Stimulated activated naive CD4-positive, alpha-beta T cell (primary cell): ENCODE data around the gene ZMAT3.
"Not testable (repeated sequence)": the region's sequence is repeated elsewhere in the genome, so short reads cannot be mapped to it uniquely, and the experiment has no call there.

Experiments
- DNase-seq, 6 experiments: peaks; one replicate each; lab custom pipeline; 2025; lab: John Stamatoyannopoulos, UW

Gene ZMAT3

DNA sequence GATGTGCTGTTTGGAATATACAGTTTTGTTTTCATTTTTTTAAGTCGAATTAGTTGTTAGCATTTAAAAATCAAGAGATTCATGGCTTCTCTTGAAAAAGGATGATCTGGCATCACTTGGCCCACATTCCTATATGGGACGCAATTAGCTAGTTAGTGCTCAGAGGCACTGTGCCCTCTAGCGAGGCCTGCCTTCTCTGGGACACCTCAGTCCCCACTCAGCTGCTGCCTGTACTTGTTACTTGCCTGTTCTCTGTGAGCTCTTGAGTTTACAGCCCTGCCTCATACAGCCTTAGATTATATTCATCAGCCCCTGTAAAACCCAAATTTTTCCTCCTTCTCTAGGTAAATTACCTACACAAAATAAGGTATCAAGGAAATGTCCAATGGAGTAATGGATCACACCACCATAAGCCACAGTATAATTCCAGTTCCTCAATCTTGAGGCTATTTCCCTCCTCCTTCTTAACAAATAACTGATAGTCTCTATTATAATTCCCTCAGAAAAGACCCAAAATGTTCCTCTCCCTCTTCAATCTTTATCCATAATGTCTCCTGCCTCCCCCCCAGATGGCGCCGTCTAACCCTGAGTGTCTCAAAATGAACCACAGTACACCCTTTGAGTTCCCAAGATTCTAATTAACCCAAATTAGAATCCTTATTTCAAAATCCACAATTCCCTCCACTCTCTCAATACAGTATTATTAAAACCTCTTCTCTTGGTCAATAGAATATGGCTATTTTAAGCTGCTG is 2.7 kb downstream of the ZMAT3 start:
- DNase-seq, result peak in 3 of 6 experiments; percentile 5 to 14 (median 7)

DNA sequence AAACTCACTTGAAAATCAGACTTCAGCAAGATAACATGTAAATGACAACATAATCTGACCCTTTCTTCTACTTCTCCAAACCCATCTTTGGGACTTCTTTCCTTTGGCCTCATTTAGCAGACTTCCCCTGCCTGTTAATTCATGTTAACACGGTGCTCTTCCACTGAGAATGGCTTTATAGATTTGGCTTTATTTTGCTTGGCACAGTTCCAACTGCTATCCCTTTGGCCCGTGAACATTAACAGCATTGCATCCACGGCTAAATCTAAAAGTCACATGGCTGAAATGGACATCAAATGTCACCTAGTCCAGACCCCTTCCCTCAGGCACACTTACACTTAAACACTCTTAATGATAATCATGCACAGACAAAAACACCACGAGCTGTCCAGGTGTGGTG is 3.8 kb downstream of the ZMAT3 start:
- DNase-seq, result no peak

DNA sequence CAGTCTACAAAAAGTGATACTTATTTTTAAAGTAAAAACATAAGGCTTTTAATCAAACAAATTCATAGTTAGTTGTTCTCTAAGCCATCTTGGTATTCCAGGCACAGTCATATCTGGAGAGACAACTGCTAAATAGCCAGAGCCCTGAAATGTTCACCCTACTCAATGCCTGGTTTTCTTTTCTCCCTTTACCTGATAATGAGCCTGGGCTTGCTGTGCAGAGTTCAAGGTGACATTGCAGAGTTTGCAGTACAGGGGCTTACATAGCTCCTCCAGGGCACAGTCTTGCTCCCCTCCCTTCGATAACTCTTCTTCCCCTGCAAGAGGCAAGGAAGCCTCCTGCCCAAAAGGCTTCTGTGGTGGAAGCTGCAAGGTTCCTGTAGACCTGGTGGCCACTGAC is 4.3 kb downstream of the ZMAT3 start:
- DNase-seq, result no peak

DNA sequence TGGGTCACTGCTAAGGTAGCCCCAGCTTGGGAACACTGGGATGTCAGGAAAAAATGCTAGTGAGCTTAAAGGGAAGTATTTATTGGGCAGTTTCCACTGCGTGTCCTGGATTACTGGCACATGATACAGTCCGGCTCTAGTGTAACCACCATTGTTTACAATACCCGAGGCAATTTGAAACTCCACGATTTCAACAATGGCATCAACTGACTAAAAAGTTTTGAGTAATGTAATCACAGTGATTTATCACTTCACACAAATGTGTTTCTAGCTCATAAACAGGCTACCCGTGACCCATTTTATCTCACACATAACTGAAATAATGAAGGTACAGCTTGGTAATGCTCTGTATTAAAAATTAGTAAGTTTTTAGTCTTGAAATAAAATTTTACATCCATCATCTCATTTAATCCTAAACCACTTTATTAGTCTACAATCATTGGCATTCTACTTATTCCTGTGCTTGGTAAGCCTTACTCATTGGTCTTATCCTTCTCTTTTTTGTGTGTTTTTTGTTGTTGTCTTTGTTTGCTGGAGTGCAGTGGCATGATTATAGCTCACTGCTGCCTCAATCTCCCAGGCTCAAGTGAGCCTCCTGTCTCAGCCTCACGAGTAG is 7.6 kb downstream of the ZMAT3 start:
- DNase-seq, result no peak

DNA sequence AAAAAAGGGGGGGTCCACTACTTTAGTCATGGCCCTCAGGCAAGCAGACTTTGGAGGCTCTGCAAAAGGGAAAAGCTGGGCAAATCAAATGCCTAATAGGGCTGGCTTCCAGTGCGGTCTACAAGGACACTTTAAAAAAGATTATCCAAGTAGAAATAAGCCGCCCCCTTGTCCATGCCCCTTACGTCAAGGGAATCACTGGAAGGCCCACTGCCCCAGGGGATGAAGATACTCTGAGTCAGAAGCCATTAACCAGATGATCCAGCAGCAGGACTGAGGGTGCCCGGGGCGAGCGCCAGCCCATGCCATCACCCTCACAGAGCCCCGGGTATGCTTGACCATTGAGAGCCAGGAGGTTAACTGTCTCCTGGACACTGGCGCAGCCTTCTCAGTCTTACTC is 15.3 kb downstream of the ZMAT3 start:
- DNase-seq, result no peak

DNA sequence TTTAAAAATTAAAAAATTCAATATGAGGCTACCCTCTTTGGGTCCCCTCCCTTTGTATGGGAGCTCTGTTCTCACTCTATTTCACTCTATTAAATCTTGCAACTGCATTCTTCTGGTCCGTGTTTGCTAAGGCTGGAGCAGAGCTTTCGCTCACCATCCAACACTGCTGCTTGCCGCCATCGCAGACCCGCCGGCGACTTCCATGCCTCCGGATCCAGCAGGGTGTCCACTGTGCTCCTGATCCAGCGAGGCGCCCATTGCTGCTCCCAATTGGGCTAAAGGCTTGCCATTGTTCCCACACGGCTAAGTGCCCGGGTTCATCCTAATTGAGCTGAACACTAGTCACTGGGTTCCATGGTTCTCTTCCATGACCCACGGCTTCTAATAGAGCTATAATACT is 17.0 kb downstream of the ZMAT3 start:
- DNase-seq, result not testable (repeated sequence)

DNA sequence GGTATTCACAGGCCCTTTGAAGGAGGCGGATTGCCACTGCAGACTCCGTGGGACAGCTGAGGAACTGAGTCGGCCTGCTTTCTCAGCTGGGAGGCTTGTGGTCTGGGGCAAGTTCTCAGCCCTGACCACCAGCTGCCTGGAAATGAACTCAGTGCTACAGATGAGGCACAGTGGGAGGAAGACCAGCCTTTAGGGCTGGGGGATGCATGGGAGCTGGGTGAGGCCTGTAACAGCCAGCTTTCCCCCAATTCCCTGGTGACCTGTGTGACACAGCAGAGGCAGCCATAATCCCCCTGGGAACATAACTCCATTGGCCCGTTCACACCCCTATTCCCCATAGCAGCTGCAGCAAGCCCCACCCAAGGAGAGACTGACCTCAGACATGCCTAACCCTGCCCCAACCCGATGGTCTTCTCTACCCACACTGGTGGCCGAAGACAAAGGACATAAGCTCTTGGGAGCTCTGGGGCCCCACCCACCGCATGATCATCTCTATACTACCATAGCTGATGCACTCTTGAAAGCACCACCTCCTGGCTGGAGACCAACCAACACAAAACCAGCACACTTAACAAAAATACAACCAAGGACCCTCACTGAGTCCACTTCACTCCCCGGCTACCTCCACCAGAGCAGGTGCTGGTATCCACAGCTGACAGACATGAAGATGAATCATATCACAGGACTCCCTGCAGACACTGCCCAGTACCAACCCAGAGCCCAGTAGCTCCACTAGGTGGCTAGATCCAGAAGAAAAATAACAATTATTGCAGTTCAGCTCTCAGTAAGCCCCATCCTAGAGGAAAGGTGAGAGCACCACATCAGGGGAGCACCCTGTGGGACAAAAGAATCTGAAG is 24.9 kb downstream of the ZMAT3 start:
- no peak for DNase-seq

DNA sequence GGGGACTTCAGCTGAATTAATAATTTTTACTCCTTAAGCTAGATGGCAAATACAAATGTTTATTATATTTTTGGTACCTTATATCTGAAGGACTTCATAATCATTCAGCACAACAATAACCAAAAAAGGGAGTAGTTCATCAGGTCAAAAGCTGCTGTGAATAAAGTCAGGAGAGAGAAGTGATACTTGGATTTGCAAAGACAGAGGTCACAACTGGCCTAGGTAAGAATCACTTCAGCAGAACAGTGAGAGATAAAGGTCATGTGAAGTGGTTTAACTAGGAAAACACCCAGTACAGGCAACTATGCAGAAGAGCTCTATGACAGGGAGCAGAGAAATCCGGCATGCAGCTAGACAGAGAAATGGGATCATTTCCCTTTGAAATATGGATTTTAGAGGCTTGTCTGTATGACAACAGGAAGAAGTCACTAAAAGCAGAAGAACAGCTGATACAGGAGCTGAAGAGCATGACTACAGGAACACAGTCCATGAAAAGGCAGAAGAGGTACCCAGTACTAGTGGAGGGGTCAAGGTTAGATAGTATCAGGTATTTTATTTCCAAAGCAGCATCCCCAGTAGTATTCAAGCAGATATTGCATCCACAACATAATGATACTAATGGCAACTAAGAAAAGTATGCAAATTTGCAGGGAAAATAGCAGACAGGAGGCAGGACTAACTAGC is 25.7 kb downstream of the ZMAT3 start:
- DNase-seq, result no peak

DNA sequence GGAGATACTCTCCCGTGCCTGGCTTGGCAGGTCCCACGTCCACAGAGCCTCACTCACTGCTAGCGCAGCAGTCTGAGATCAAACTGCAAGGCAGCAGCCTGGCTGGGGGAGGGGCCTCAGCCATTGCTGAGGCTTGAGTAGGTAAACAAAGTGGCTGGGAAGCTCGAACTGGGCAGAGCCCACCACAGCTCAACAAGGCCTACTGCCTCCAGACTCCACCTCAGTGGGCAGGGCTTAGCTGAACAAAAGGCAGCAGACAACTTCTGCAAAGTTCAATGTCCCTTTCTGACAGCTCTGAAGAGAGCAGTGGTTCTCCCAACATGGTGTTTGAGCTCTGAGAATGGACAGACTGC is 32.7 kb downstream of the ZMAT3 start:
- DNase-seq, result peak in 3 of 6 experiments; percentile 19 to 43 (median 24)

DNA sequence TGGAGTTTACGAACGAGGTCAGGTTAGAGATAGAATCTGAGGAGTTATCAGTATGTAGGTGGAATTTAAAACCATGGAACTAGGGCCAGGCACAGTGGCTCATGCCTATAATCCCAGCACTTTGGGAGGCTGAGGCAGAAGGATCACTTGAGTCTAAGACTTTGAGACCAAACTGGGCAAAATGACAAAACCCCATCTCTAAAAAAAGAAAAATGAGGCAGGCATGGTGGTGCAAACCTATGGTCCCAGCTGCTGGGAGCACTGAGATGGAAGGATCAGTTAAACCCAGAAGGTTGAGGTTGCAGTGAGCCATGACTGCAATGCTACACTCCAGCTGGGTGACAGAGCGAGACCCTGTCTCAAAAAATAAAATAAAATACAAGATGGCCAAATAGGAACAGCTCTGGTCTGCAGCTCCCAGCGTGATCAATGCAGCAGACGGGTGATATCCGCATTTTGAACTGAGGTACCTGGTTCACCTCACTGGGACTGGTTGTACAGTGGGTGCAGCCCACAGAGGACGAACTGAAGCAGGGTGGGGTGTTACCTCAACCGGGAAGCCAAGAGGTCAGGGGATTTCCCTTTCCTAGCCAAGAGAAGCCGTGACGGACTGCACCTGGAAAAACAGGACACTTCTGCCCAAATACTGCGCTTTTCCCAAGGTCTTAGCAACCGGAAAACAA is 33.3 kb downstream of the ZMAT3 start:
- peak in 1 of 6 experiments; percentile 43 for DNase-seq

DNA sequence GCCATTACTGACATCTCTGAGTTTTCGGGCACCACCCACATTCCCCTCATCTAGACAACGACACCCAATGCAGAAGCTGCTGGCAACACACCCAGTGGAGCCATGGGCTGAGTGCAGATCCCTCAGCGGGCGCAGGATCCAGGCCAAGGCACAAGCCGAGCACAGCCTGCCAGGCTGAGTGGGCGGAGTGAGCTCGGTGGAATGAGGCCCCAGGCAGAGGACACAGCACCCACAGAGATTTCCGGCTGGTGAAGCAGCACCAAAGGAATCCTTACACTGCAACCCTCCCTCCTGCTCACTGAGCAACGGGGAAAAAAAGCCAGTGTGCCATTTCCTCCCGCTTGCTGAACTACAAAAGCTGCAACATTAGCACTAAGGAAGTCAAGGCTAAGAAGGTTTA is 34.3 kb downstream of the ZMAT3 start:
- peak; percentile 25 to 77 (median 56) for DNase-seq

DNA sequence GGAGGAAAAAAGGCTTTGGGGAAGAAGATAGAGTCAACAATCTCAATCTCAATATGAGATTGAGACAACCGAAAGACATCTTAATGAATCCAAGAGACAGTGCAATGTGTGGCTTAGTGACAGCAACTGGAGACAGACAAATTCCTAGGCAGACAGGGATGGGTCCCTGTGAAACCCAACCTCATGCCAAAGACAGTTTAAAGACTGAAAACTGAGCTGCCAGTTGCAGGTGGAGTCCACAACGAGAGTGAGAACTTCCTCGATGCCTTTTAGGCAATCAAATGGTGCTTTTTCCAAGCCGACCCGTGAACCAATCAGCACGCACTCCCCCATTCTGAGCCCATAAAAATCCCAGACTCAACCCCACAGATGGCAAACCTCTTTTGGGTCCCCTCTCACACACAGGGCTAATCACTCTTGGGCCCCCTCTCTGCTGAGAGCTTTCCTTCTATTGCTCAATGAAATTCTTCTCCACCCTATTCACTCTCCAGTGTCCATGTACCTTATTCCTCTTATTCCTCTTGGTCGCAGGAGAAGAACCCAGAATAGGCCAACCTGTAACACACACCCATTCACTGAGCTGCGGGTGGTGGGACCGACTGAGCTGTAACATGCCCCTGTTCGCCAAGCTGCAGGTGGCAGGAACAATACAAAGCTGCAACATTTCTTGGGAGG is 34.8 kb downstream of the ZMAT3 start:
- DNase-seq, result no peak

DNA sequence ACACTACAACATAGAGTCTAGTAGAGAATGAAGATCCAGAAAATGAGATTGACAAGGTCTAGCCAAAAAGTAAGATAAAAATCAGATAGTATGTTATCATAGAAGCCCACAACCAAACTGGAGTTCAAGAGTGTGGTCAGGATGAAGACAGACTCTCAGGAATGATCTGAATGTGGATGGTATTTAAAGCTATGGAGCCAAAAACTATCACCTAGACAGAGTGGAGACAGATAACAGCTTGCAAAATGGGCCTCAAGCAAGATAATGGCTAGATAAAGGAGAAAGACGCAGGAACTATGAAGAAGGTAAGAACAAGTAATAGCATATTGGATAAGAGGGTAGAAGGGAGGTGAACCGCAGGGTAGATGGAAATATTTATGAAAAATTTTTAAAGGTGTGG is 35.4 kb downstream of the ZMAT3 start:
- DNase-seq, result no peak

DNA sequence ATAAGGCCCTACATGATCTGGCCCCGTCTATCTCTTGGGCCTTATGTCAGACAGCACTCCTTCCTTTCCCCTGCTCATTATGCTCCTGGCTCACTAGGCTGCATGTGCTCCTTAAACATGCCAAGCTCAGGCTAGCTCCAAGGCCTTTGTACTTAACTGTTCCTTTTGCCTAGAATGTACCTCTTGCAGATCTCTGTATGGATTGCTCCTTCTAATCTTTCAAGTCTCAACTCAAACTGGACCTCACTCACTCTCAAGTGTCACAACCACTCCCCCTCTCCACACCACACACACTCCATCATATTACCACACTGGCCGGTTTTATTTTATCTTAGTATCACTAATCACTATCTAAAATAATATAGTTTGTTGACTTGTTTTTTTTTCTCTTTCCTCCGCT is 36.4 kb downstream of the ZMAT3 start:
- DNase-seq, result no peak

DNA sequence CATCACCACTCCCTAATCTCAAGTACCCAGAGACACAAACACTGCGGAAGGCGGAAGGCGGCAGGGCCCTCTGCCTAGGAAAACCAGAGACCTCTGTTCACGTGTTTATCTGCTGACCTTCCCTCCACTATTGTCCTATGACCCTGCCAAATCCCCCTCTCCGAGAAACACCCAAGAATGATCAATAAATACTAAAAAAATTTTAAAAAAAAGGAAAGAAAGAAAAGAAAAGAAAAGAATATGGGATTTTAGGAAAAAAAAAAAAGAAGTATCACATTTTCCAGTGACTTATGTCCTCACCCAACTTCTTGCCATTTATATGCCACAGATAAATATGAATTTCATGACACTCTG is 38.3 kb downstream of the ZMAT3 start:
- not testable (repeated sequence) for DNase-seq

DNA sequence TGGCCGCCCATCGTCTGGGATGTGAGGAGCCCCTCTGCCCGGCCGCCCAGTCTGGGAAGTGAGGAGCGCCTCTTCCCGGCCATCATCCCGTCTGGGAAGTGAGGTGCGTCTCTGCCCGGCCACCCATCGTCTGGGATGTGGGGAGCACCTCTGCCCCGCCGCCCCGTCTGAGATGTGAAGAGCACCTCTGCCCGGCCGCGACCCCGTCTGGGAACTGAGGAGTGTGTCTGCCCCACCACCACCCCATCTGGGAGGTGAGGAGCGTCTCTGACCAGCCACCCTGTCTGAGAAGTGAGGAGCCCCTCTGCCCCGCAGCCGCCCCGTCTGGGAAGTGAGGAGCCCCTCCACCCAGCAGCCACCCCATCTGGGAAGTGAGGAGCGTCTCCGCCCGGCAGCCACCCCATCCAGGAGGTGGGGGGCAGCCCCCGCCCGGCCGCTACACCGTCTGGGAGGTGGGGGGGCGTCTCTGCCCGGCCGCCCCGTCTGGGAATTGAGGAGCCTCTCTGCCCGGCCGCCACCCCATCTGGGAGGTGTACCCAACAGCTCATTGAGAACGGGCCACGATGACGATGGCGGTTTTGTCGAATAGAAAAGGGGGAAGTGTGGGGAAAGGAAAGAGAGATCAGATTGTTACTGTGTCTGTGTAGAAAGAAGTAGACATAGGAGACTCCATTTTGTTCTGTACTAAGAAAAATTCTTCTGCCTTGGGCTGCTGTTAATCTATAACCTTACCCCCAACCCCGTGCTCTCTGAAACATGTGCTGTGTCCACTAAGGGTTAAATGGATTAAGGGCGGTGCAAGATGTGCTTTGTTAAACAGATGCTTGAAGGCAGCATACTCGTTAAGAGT is 38.9 kb downstream of the ZMAT3 start:
- DNase-seq, result not testable (repeated sequence)

DNA sequence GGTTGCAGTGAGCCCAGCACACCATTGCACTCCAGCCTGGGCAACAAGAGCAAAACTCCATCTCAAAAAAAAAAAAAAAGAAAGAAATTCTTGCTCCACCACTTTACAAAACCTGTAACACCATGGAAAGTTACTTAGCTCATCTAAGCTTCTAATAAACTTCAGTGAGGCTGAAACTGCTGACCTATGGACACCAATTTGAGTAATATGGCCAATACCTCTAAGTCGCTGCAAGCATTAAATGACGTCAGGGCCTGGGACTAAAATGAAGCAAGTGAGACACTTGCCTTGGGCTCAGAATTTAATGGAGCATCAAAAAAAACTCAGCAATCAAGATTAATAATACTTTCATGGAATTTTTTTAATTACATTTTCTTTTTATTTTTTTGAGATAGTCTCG is 42.5 kb downstream of the ZMAT3 start:
- DNase-seq, result no peak

DNA sequence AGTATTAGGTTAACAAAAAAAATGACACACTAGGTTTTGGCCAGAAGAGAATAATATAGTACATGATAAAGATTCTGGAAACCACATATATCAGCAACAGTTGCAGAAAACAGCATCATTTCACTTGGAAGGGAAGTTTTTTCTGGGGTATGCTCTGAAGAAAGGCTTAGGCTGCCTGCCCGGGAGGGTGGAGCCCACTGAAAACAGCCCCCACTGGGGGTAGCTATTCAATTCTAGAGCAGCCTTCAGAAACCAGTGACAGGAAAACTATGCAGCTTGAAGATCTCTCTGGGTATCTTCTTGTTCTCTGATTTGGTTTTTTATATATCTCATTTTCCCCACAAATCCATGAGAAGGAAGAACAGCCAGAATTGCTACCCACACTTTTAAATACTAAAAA is 43.2 kb downstream of the ZMAT3 start:
- DNase-seq, result no peak

DNA sequence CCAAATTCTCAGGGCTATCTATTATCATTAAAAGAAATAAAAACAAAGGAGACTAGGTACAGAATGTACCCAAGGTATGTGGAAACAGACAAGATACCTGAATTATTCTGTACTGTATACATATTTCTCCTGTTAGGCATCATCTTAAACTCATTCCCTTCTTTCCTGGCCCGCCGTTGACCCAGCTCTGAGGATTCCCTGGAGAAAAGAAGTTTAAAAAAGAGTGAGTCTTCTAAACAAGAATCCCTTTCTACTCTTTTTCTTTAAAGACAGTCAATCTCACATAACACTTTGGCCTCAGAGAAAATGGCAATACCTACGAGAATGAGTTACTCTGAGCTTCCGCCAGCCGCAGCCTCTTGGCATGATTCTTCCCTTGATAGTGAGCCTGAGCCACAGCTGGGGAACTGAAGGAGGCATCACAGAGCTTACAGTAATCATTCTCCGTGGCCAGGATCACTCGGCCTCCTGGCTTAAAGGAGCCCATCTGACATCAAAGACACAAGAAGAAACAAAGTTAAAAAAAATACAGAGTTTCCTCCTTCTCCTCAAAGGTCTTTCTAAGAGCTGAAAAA is 44.2 kb downstream of the ZMAT3 start:
- DNase-seq, result peak in 3 of 6 experiments; percentile 13 to 41 (median 37)

DNA sequence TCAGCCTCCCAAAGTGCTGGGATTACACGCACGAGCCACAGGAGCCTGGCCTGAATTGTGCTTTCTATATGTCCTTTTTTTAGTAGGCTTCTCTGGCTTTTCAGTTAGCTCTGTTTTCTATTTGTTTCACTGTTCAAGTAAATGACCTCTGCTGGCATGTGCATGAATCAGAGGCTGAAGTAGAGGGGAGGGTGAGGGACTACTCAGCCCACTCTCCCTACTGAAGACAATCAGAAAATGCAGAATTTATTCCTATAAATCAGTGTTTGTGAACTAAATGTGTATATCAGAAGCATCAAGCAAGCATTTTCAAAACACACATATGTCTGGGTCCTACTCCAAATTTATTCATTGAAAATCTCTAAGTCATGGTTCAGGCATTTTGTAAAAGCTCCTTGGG is 45.0 kb downstream of the ZMAT3 start:
- DNase-seq, result no peak
